ENCODE results near the gene NAPSA.

DNA sequence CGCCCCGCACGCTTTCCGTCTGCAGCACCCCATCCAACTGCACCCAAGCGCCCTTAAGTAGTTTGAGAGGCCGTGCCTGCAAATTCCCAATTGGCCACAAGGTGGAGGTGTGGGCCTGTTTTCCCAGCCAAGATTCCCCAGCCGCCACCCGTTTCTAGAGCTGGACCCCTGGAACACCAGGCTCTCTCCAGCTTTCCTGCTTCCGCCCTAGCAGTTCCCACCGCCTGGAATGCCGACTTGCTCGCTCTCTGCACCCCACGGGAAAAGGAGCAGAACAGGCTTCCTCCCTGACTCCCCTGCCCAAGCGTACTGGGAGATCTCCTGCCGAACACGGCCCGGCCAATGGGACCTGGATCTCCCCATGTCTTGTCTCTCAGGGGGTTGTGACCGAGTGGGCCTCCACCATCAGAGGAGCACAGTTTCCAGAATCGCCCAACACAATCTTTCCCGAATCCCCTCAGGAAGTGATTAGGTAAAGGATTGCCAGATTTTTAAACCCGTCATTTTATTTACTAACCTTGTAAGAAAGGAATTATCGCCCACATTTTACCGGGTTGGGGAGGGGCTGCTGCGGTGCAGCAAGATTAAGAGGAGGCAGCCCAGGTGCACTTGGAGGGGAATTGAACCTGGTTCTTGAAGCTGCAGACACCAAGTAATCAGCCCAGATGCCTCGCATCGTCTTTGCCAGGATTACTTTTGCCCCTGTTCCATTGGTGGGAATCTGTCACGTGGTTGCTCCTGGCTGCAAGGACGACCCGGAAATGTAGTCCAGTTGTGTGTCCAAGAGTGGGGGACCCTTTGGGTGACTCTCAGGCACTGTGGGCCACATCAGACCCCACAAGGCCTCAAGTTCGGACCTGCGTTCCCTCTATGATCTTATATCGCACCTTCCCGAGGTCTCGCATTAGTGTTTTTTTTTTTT is 3.5 kb upstream of the NAPSA start:
- TF ChIP-seq GATA3 (IDR thresholded peaks at IDR 0.05; ENCODE audit: low read depth, low read length), result no peak
- TF ChIP-seq GATA2 (IDR thresholded peaks at IDR 0.05; ENCODE audit: low read depth, low read length), result no peak
